Measurements from ENCODE around the gene CFAP99.

DNA sequence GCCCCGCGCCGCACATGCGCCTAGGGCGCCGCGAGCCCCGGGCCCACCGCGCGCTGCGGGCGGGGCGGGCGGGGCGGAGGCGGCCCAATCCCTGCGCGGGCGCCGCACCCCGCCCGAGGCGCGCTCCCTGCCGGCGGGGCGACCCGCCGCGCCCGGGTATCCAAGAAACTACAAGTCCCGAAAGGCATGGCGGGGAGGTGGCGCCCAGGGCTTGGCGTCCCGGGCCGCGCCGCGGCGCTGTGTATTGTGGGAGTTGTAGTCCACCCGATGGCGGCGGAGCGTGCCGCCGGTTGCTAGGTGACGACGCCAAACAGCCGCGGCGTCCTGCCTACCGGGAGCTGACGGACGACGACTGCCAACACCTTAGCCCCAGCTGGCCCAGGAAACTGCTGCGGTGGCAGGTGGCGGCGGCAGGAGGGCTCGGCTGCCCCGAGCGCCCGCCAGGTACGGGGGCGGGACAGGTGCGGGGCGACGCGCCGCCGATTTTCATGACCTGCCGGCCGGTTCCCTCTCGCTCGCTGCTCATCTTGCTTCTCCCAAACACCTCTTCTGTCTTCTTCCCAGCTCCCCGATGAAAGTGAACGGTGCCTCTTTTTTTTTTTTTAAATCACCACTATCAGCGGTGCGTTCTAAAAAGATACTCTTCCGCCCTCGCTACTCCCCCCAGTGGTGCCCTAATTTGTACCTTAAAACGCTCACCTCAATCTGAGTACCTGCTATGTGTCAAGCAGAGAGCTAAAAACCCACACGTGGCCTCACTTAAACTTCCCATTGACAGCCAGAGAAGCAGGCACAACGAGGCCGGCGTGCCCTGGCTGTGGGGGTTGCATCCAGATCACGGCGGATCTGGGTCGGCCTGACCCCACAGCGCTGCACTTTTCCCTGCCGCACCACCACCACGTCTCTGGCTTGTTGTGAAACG is at the start of gene CFAP99:
- TF ChIP-seq POLR2AphosphoS5 (IDR thresholded peaks at IDR 0.05; ENCODE audit: low read depth, low read length) (no peak), POLR2A (IDR thresholded peaks at IDR 0.05; ENCODE audit: low read depth, low read length) (no peak), TAF1 (IDR thresholded peaks at IDR 0.05; ENCODE audit: low read depth, low read length) (no peak), POU2F2 (IDR thresholded peaks at IDR 0.05; ENCODE audit: low read depth, low read length) (no peak)
